GM18502 (cell line): ENCODE data around the gene INPP5F.
A peak's percentile ranks its signal among the peaks of the same experiment; 100 is the strongest.
"Not testable (repeated sequence)": the region's sequence is repeated elsewhere in the genome, so short reads cannot be mapped to it uniquely, and the experiment has no call there.

Source experiments
- ATAC-seq: cut with Tn5 transposase; IDR thresholded peaks from one replicate; pipeline ENCODE4 v1.9.1; 2021; ENCODE audit warnings: mild to moderate bottlenecking; ENCODE audit not compliant: unreplicated experiment, poor library complexity

INPP5F gene

DNA sequence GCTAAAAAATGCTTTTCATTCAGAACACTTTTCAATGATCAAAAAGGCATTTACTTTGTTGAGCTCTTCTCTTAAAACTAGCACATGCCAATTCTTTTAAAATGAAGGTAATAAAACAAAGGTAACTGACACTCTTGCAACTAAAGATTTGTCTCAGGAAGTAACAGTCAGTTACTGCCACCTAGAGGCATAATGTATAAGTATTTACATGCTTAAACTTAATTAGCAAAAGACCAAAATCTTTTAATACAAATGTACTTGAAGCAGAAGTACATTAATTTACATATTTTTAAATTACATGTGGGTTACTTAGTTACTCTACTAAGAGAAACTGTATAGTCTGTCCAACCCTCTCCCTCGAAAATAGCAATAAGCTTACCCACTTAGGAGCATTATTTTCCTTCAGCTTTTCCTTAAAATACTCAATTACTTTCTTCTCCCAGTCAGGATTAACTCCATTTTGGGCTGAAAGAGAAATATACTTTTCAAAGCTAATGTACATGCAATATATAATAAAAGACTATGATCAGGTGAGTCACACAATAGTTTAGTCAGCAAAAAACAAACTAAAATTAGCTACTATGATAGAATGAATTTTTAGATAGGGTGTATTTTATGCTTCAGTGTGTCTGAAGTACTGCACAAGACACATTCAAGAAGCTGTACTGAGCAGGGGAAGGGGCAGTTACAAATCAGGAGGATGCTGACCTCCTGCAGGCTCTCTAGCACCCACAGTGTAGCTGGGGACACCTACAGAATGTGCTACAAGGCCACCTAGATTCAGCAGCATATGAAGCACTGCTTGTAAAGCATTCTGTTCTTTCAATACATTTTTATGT, 133.8 kb downstream of the INPP5F start:
- ATAC-seq: no peak

DNA sequence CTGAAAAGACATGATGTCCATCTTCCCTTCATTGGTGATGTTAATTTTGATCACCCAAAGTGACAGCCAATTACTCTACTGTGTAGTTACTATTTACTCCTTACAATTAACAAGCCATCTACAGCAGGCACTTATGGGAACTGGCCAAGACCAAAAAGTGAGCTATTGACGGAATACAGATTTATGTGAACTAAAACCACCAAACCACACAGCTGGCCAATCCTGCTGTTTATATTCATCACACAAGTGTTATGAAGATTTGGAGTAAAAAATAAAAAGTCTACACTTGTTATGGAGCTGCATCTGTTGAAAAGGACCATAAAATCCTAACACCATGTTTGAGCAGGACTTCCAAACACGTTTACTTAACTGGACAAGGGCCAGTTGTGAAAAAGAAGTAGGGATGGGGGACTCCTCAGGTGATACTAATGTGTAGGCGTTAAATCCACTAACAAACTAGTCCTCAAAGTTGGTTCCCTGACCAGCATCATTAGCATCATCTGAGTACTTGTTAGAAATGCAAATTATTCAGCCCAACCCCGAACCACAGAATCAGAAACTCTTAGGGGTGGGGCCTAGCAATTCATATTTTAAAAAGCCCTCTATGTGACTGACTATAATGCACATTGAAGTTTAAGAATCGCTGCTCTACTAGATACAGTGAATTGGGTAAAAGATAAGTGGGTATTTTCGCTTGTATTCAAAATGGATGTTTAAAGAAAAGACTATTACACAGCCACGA, 135.2 kb downstream of the INPP5F start:
- ATAC-seq: no peak

DNA sequence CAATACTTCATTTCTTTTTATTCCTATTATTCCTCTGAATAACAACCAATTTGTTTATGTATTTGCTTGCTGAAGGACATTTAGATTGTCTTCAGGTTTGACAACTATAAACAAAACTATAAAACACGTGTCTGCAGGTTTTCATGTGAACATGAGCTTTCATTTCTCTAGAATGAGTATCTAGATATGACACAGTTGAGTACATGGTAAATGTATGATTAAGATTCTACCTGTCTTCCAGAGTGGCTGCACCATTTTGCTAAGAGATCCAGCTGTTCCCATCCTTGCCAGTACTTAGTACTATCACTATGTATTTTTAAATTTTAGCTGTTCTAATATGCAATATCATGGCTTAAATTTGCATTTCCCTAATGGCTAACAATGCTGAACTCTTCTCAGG, 136.7 kb downstream of the INPP5F start:
- ATAC-seq: no peak

DNA sequence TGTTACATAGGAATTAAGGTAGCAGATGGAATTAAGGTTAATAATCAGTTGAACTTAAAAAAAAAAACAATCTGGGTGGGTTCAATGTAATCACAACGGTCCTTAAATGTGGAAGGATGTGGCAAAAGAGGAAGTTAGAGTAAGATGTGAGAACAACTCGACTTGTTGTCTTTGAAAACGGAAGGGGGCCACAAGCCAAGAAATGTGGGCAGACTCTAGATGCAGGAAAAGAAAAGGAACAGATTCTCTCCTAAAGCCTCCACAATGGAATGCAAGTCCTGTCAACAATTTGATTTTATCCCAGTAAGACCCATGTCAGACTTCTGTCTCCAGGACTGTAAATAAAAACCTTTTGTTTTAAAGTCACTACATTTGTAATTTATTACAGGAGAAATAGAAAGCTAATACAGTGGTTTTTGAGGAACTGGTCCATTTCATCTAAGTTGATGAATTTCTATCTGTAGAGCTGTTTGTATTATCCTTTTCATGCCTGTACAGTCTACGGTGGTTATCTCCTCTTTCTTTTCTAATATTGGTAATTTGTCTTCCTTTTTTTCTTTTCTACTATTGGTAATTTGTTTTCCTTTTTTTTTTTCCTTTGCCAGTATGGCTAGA, 138.2 kb downstream of the INPP5F start:
- ATAC-seq: no peak

DNA sequence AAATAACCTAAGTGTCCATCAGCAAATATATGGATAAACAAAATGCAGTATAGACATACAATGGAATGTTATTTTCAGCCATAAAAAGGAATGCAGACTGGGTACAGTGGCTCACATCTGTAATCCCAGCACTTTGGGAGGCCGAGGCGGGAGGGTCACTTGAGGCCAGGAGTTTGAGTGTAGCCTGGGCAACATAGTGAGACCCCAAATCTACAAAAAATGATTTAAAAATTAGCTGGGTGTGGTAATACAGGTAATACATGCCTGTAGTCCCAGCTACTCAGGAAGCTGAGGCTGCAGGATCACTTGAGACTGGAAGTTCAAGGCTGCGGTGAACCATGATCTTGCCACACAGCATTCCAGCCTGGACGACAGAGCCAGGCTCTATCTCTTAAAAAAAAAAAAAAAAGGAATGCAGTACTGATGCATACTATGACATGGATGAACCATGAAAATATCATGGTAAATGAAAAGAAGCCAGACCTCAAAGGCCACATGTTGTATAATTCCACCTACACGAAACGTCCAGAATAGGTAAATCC, 139.9 kb downstream of the INPP5F start:
- no peak for ATAC-seq

DNA sequence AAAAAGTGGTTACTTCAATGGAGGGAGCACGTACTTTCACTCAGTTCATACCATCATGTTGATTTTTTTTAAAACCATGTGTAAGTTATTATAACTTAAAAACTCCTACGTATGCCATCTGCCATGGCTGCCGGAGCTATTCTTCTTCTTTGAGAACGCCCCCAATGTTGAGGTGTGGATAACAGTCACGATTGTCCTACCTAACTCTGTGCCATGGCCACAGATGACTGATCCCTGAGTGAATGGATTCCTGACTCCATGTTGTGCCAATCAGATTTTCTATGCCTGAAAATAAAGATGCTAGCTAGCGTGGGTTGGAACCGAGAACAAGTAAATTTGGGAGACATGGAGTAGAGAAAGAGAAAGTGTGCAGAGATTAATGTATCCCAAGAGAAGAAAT, 141.5 kb downstream of the INPP5F start:
- ATAC-seq: no peak

DNA sequence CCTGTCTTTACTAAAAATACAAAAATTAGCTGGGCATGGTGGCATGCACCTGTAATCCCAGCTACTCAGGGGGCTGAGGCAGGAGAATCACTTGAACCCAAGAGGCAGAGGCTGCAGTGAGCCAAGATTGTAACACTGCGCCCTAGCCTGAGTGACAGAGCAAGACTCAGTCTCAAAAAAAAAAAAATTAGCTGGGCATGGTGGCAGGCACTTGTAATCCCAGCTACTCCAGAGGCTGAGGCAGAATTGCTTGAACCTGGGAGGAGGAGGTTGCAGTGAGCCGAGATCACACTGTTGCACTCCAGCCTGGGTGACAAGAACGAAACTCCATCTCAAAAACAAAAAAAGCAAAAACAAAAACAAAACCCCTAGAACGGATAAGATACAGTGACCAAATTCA, 143.5 kb downstream of the INPP5F start:
- not testable (repeated sequence) for ATAC-seq

DNA sequence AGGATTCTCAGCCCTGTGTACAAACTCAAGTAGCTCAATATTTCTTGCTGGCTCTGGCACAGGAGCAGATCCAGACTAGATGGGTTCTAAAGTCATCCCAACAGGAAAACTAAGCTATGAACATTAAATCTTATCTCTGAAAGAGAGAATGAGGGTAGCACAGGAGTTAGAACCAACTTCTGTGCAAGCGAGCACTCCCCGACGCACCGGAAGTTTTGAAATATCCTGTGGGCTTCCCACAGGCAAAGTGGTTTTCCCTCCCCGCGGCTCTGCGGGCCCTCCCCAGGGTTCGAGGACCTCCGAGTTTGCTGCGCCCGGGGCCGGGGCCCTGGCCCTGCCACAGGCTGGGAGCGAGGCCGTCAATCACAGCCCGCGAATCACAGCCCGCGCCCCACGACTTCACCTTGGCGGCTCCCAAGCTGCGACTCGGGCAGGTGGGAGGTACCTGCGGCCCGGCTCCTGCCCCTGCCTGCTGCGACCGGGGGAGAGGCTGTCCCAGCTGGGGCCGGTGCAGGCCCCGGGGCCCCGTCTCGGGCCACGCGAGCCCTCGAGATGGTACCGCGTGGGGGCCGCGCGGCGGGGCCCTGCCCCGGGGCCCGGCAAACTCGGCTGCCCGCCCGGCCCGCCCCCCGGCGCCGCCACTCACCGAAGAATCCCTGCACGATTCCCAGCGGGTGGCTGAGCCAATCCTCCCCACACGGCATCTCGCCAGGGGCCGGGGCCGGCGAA, 146.2 kb downstream of the INPP5F start:
- ATAC-seq: peak; percentile 46

DNA sequence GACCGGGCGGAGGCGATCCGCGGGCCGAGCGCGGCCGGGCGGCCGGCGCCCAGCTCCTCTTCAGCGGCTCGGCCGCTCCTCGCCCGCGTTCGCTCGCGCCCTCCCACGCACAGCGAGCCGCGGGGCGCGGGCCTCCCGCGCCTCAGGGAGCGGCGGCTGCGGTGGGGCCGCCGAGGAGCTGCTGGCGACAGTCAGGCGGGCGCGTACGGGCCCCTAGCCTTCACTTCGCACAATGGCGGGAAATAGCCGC, 146.7 kb downstream of the INPP5F start, which contains the start of gene MCMBP:
MCMBP (minus strand) TSS at position 234 of the 250 bp plus-strand sequence. CDS start 259 bp downstream, outside the sequence.
- peak; percentile 29 for ATAC-seq

DNA sequence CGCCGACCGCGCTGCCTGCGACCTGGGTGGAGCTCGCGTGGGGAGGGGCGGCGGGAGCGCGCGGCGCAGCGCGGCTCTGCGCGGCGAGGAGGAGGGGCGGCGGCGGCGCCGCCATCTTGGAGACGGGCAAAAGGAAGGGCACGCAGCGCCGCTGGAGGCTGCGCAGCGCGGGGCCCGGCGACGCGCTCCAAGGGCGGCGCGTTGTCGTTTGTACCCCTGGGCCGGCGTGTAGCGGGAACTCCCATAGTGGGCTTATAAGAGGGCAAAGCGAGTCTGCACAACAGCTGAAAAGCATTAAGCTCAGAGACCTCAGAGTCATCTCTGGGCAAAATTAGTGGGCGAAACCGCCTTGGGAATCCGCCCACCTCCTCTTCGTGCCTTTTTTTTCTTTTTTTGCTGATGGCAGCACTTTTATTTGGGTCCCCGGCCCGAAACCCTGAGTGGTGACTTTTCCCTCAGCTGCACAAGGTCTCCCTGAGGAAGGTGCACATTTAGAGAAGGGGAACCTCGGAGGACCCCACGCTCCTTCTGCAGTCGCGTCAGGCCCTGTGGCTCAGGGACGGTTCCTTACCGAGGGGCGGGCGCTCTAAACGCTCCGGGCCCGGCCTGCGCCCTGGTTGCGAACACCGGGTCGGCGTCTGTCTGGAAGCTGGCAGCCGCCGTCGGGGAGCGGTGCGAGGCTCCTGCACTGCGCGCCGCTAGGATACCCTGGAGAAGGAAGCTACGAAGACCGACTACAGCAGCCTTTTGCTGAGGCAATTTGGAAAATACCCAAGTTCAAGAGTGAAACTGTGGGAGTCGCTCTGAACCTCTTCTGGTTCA, 147.2 kb downstream of the INPP5F start:
- ATAC-seq: peak; percentile 81

DNA sequence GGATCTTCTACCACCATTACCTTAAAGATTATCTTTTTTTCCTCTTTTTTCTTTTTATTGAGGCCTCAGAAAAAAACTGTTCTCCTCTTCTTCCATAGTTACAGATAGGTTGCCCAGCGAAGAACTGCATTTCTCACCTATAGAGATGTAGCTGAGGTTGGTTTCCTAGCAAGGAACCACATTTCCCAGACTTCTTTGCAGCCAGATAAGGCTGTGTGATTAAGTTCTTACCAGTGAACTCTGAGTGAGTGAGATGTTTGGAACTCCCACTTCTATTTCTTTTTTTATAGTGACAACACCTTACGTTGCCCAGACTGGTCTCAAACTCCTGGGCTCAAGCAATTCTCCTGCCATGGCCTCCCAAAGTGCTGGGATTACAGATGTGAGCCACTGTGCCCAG, 152.7 kb downstream of the INPP5F start:
- ATAC-seq: no peak
